Limb (tissue), 2 donors: ENCODE data around the gene BLTP1.
"Not testable (repeated sequence)": the region's sequence is repeated elsewhere in the genome, so short reads cannot be mapped to it uniquely, and the experiment has no call there.

Source experiments
- DNase-seq, 2 donors: peaks; one replicate each; pipeline ENCODE4 v3.0.0-alpha.2; 2016; ENCODE audit errors: extremely low spot score in 2 of 2

Gene BLTP1

GRCh38 chr4:122151982-122152710 lies at the start of gene BLTP1:
TSS of gene BLTP1 (plus strand) at chr4:122152331. CDS start at chr4:122170648, 18,317 bp downstream.
- DNase-seq = peak; percentile 93 to 95

- DNase-seq = no peak
These were observed 47.9 kb upstream of the BLTP1 start for GRCh38 chr4:122104184-122104583.

GRCh38 chr4:122107680-122108079 lies 44.5 kb upstream of the BLTP1 start:
- DNase-seq = no peak

GRCh38 chr4:122110304-122110703 lies 41.8 kb upstream of the BLTP1 start:
- not testable (repeated sequence) for DNase-seq

- DNase-seq = no peak
These were observed 34.4 kb upstream of the BLTP1 start for GRCh38 chr4:122117743-122118142.

- no peak for DNase-seq
These were observed 33.9 kb upstream of the BLTP1 start for GRCh38 chr4:122118243-122118642.

- DNase-seq = no peak
These were observed 32.4 kb upstream of the BLTP1 start for GRCh38 chr4:122119739-122120138.

GRCh38 chr4:122121593-122121992 lies 30.5 kb upstream of the BLTP1 start:
- no peak for DNase-seq

- no peak for DNase-seq
These were observed 30.0 kb upstream of the BLTP1 start for GRCh38 chr4:122122083-122122482.

GRCh38 chr4:122129061-122129460 lies 23.1 kb upstream of the BLTP1 start:
- no peak for DNase-seq

- DNase-seq = no peak
These were observed 20.5 kb upstream of the BLTP1 start for GRCh38 chr4:122131562-122132157.

- no peak for DNase-seq
These were observed 19.2 kb upstream of the BLTP1 start for GRCh38 chr4:122132891-122133290.

- no peak for DNase-seq
These were observed 13.0 kb upstream of the BLTP1 start for GRCh38 chr4:122139139-122139538.

- DNase-seq = no peak
These were observed 11.3 kb upstream of the BLTP1 start for GRCh38 chr4:122140834-122141233.

GRCh38 chr4:122142687-122143086 lies 9.4 kb upstream of the BLTP1 start:
- DNase-seq = no peak

- DNase-seq = no peak
These were observed 5.5 kb upstream of the BLTP1 start for GRCh38 chr4:122146652-122147051.

GRCh38 chr4:122150931-122151330 lies 1.2 kb upstream of the BLTP1 start:
- no peak for DNase-seq

GRCh38 chr4:122152711-122153226 lies 638 bp downstream of the BLTP1 start:
- peak; percentile 19 to 66 for DNase-seq

GRCh38 chr4:122156819-122157218 lies 4.7 kb downstream of the BLTP1 start:
- DNase-seq = no peak

GRCh38 chr4:122163301-122163700 lies 11.2 kb downstream of the BLTP1 start:
- DNase-seq = no peak

GRCh38 chr4:122163767-122164166 lies 11.6 kb downstream of the BLTP1 start:
- no peak for DNase-seq

GRCh38 chr4:122167369-122167768 lies 15.2 kb downstream of the BLTP1 start:
- DNase-seq = no peak

- no peak for DNase-seq
These were observed 18.6 kb downstream of the BLTP1 start for GRCh38 chr4:122170775-122171174.
